Articular chondrocyte of knee joint (primary cell): Measurements from ENCODE around the gene UNC13C. TPM values are rescaled to one million over a fixed set of nuclear protein-coding genes. Genes with fewer than 3 reads are reported as not detected.

Experiments used
- total RNA-seq: library from RNA; depleted of rRNA; stranded (reverse); fragments of >200 nt; gene quantifications from 2 replicates; pipeline ENCODE4 v1.2.3, GENCODE V29; 2012

UNC13C gene
- total RNA-seq = not detected in 2 replicates

GRCh38 chr15:53978253-53978906, at the start of gene UNC13C:
Gene UNC13C, plus strand, starts transcription at chr15:53978441. Its CDS starts 34,463 bp downstream, at chr15:54012904.

Other genes with a start within 250 kb of the UNC13C start
- gene WDR72, start 218.8 kb upstream of the UNC13C start, total RNA-seq = not detected in 2 replicates